Gastroesophageal sphincter (tissue), 4 donors: ENCODE results near the gene SMPDL3A. TPM values are rescaled to one million over a fixed set of nuclear protein-coding genes. Genes with fewer than 3 reads are reported as not detected.

ENCODE experiments used
- ATAC-seq: fragments of 150-250 bp; one replicate; pipeline ENCODE4 v1.9.1; 2016; ENCODE audit warnings: mild to moderate bottlenecking, moderate library complexity
- H3K27ac ChIP-seq, 4 donors: fragments of 200-600 bp; sonication (generic) in 3 of 4; 1 replicate in 3 of 4; 2 replicates in 1 of 4; pipeline ENCODE4 v1.5.1; 2016 to 2019
- H3K27me3 ChIP-seq: fragments of 200-600 bp; sonication (generic); one replicate; pipeline ENCODE4 v1.5.1; 2019
- H3K36me3 ChIP-seq, 2 donors: fragments of 200-600 bp; sonication (generic); one replicate each; pipeline ENCODE4 v1.5.1; 2019; ENCODE audit warnings: control low read depth in 1 of 2
- H3K4me1 ChIP-seq, 3 donors: fragments of 200-600 bp; sonication (generic); 1 replicate in 2 of 3; 2 replicates in 1 of 3; pipeline ENCODE4 v1.5.1; 2016 to 2019; ENCODE audit warnings: control low read depth in 2 of 3
- H3K4me3 ChIP-seq, 2 donors: fragments of 200-600 bp; sonication (generic); one replicate each; pipeline ENCODE4 v1.5.1; 2019; ENCODE audit warnings: mild to moderate bottlenecking in 1 of 2, moderate library complexity in 1 of 2
- H3K9me3 ChIP-seq, 3 donors: fragments of 200-600 bp; sonication (generic); one replicate each; pipeline ENCODE4 v1.5.1; 2017 to 2019; ENCODE audit warnings: control low read depth in 2 of 3
- CTCF ChIP-seq, 4 experiments: fragments of 200-600 bp in 2 of 4; fragments of 450-650 bp in 2 of 4; sonication (generic) in 1 of 4; IDR thresholded peaks; one replicate each; pipeline ENCODE4 v1.5.1; 2017 to 2019; ENCODE audit warnings: antibody characterized with exemption in 4 of 4, mild to moderate bottlenecking in 2 of 4, moderate library complexity in 2 of 4
- EP300 ChIP-seq: sonication (generic); formaldehyde crosslinking; IDR thresholded peaks from one replicate; pipeline ENCODE4 v1.6.1; 2017; ENCODE audit warnings: antibody characterized with exemption, mild to moderate bottlenecking
- POLR2A ChIP-seq, 2 donors: fragments of 450-650 bp; IDR thresholded peaks; one replicate each; pipeline ENCODE4 v1.6.1; 2017; ENCODE audit warnings: antibody characterized with exemption in 2 of 2, mild to moderate bottlenecking in 2 of 2, moderate library complexity in 1 of 2
- POLR2AphosphoS5 ChIP-seq: sonication (generic); formaldehyde crosslinking; IDR thresholded peaks from one replicate; pipeline ENCODE4 v1.6.1; 2017; ENCODE audit warnings: antibody characterized with exemption
- WGBS, 2 donors: methylation state at CpG; one replicate each; pipeline ENCODE4 v1.1.5; 2018; ENCODE audit warnings: low coverage in 1 of 2; 5-methylcytosine and 5-hydroxymethylcytosine counted together
- total RNA-seq, 4 donors: library from RNA; depleted of rRNA; stranded (reverse); fragments of >200 nt; gene quantifications; one replicate each; pipeline ENCODE4 v1.1.0, GENCODE V29; 2016

Gene SMPDL3A
- total RNA-seq, 4 donors from 2014 or later, result 6.5 to 11.5 (median 8.0) TPM

GRCh38 chr6:122839472-122839871 is 50.4 kb downstream of the SMPDL3A start:
- H3K36me3 ChIP-seq, result no peaks in the 10 kb centered on the region
- H3K27ac ChIP-seq, result no peak overlapping the region
- TF ChIP-seq CTCF (IDR thresholded peaks at IDR 0.05) (peak; percentile 58 to 79 (median 70)), POLR2A (IDR thresholded peaks at IDR 0.05) (no peak), POLR2AphosphoS5 (no peak), EP300 (no peak)
- WGBS, 2 donors, result 0% methylated on average over 1 of the region's 1 CpG
- H3K4me3 ChIP-seq, result no peak overlapping the region
- no peaks in the 10 kb centered on the region for H3K4me1 ChIP-seq
- no peaks in the 10 kb centered on the region for H3K9me3 ChIP-seq
- no peak for ATAC-seq
- H3K27me3 ChIP-seq, result no peaks in the 10 kb centered on the region

GRCh38 chr6:122839906-122840305 is 50.8 kb downstream of the SMPDL3A start:
- H3K36me3 ChIP-seq, result no peaks in the 10 kb centered on the region
- H3K9me3 ChIP-seq, result no peaks in the 10 kb centered on the region
- no peaks in the 10 kb centered on the region for H3K27me3 ChIP-seq
- no peak for ATAC-seq
- TF ChIP-seq CTCF (IDR thresholded peaks at IDR 0.05), result no peak
- WGBS, 2 donors, result 52 to 60% methylated on average over 5 to 8 of the region's 8 CpGs
- no peaks in the 10 kb centered on the region for H3K4me1 ChIP-seq
- H3K27ac ChIP-seq, result no peak overlapping the region
- H3K4me3 ChIP-seq, result no peak overlapping the region

- no peak overlapping the region for H3K4me3 ChIP-seq
- H3K9me3 ChIP-seq, result no peaks in the 10 kb centered on the region
- H3K4me1 ChIP-seq, result no peaks in the 10 kb centered on the region
- H3K36me3 ChIP-seq, result no peaks in the 10 kb centered on the region
- 100% methylated on average over 1 of the region's 9 CpGs; no CpG with 5 or more reads in 1 of the 2 donors for WGBS, 2 donors
- no peak for TF ChIP-seq POLR2A (IDR thresholded peaks at IDR 0.05)
- TF ChIP-seq CTCF (IDR thresholded peaks at IDR 0.05), result no peak
- TF ChIP-seq EP300, result no peak
- H3K27me3 ChIP-seq, result no peaks in the 10 kb centered on the region
- no peak overlapping the region for H3K27ac ChIP-seq
- no peak for ATAC-seq
These were observed 56.4 kb downstream of the SMPDL3A start for GRCh38 chr6:122845464-122845863.

GRCh38 chr6:122845916-122846612 is 57.0 kb downstream of the SMPDL3A start:
- TF ChIP-seq CTCF (IDR thresholded peaks at IDR 0.05) (no peak), POLR2AphosphoS5 (no peak), POLR2A (IDR thresholded peaks at IDR 0.05) (no peak), EP300 (no peak)
- no peak overlapping the region for H3K4me3 ChIP-seq
- H3K36me3 ChIP-seq, result no peaks in the 10 kb centered on the region
- no peaks in the 10 kb centered on the region for H3K4me1 ChIP-seq
- H3K27ac ChIP-seq, result no peak overlapping the region
- ATAC-seq, result no peak
- no peaks in the 10 kb centered on the region for H3K27me3 ChIP-seq
- H3K9me3 ChIP-seq, result no peaks in the 10 kb centered on the region
- WGBS, 2 donors, result 42 to 68% methylated on average over 3 of the region's 3 CpGs

- Histone ChIP-seq H3K4me1 (no peaks in the 10 kb centered on the region), H3K27ac (no peak overlapping the region), H3K36me3 (no peaks in the 10 kb centered on the region), H3K27me3 (no peaks in the 10 kb centered on the region), H3K9me3 (no peaks in the 10 kb centered on the region), H3K4me3 (no peak overlapping the region)
- WGBS, 2 donors, result 27 to 100% methylated on average over 1 to 3 of the region's 6 CpGs
- no peak for ATAC-seq
- TF ChIP-seq POLR2AphosphoS5, result no peak
- TF ChIP-seq EP300, result no peak
- TF ChIP-seq CTCF (IDR thresholded peaks at IDR 0.05), result no peak
These were observed 64.4 kb downstream of the SMPDL3A start for GRCh38 chr6:122853259-122853995.
